T-helper 17 cell (primary cell): ENCODE data around the gene MRO. TPM values are rescaled to one million over a fixed set of nuclear protein-coding genes. Genes with fewer than 3 reads are reported as not detected.

Source experiments
- total RNA-seq, 4 donors: library from RNA in 2 of 4; stranded (reverse) in 2 of 4; gene quantifications; one replicate each; pipeline ENCODE4 v1.2.3 and lab custom pipeline; 2022 to 2026

Gene MRO
- total RNA-seq, 2 donors from 2014 or later, result not detected

Other genes starting within 250 kb of the MRO start
- 10 to 100 TPM; 26.7 to 34.2 TPM for gene ME2, start 59.1 kb upstream of the MRO start, total RNA-seq
- gene ELAC1, start 148.0 kb upstream of the MRO start, total RNA-seq, result 1 to 10 TPM; 4.4 to 5.6 TPM
- gene SMAD4, start 210.2 kb upstream of the MRO start, total RNA-seq, result 10 to 100 TPM; 66.7 to 78.6 TPM